IPS-18c (cell line): ENCODE results near the gene KRTAP5-5.
"Not testable (repeated sequence)": the region's sequence is repeated elsewhere in the genome, so short reads cannot be mapped to it uniquely, and the experiment has no call there.

Source experiments
- H3K4me3 ChIP-seq: 2 replicates; pipeline ENCODE4 v1.7.0; 2013; ENCODE audit warnings: low read depth, mild to moderate bottlenecking, low read length, moderate library complexity; ENCODE audit not compliant: insufficient read depth
- H3K9me3 ChIP-seq: one replicate; pipeline ENCODE4 v1.6.1; 2013; ENCODE audit warnings: mild to moderate bottlenecking, low read length, moderate library complexity; ENCODE audit not compliant: control insufficient read depth, insufficient read depth

KRTAP5-5 gene

GRCh38 chr11:1603629-1604028 lies 25.9 kb upstream of the KRTAP5-5 start:
- no peak overlapping the region for H3K4me3 ChIP-seq
- no peaks in the 10 kb centered on the region for H3K9me3 ChIP-seq

GRCh38 chr11:1604181-1604580 lies 25.4 kb upstream of the KRTAP5-5 start:
- Histone ChIP-seq H3K9me3 (no peaks in the 10 kb centered on the region), H3K4me3 (no peak overlapping the region)

GRCh38 chr11:1604711-1605110 lies 24.9 kb upstream of the KRTAP5-5 start:
- Histone ChIP-seq H3K4me3 (no peak overlapping the region), H3K9me3 (no peaks in the 10 kb centered on the region)

GRCh38 chr11:1605923-1606322 lies 23.7 kb upstream of the KRTAP5-5 start:
- H3K9me3 ChIP-seq, H3K4me3 ChIP-seq: not testable (repeated sequence)

- H3K4me3 ChIP-seq, H3K9me3 ChIP-seq: not testable (repeated sequence)
These were observed 22.3 kb upstream of the KRTAP5-5 start for GRCh38 chr11:1607156-1607845.

- H3K9me3 ChIP-seq, H3K4me3 ChIP-seq: not testable (repeated sequence)
These were observed 21.7 kb upstream of the KRTAP5-5 start for GRCh38 chr11:1607901-1608300.

- Histone ChIP-seq H3K4me3 (no peak within 1 kb of the TSS), H3K9me3 (peaks cover 2% of the 10 kb centered on the region)
These were observed 21.2 kb upstream of the KRTAP5-5 start, which contains the start of gene KRTAP5-3 for GRCh38 chr11:1608363-1608762. TSS of gene KRTAP5-3 (minus strand) at chr11:1608463. CDS start at chr11:1608385, 78 bp downstream.

- no peaks in the 10 kb centered on the region for H3K9me3 ChIP-seq
- H3K4me3 ChIP-seq = no peak overlapping the region
These were observed 11.3 kb upstream of the KRTAP5-5 start for GRCh38 chr11:1618231-1618630.

- Histone ChIP-seq H3K4me3 (no peak overlapping the region), H3K9me3 (no peaks in the 10 kb centered on the region)
These were observed 10.1 kb upstream of the KRTAP5-5 start for GRCh38 chr11:1619449-1619848.

- no peak within 1 kb of the TSS for H3K4me3 ChIP-seq
- no peaks in the 10 kb centered on the region for H3K9me3 ChIP-seq
These were observed 7.5 kb upstream of the KRTAP5-5 start, which contains the start of gene KRTAP5-4 for GRCh38 chr11:1622086-1622485. TSS of gene KRTAP5-4 (minus strand) at chr11:1622138. CDS start at chr11:1622093, 45 bp downstream.

- H3K4me3 ChIP-seq = no peak overlapping the region
- H3K9me3 ChIP-seq = no peaks in the 10 kb centered on the region
These were observed 5.9 kb upstream of the KRTAP5-5 start for GRCh38 chr11:1623716-1624115.

- Histone ChIP-seq H3K9me3 (no peaks in the 10 kb centered on the region), H3K4me3 (no peak overlapping the region)
These were observed 5.0 kb upstream of the KRTAP5-5 start for GRCh38 chr11:1624621-1625020.

GRCh38 chr11:1625541-1625940 lies 4.0 kb upstream of the KRTAP5-5 start:
- no peak overlapping the region for H3K4me3 ChIP-seq
- H3K9me3 ChIP-seq = no peaks in the 10 kb centered on the region

GRCh38 chr11:1628506-1629325 lies 859 bp upstream of the KRTAP5-5 start:
- Histone ChIP-seq H3K9me3 (no peaks in the 10 kb centered on the region), H3K4me3 (no peak overlapping the region)

GRCh38 chr11:1630271-1630670 lies 696 bp downstream of the KRTAP5-5 start:
- no peaks in the 10 kb centered on the region for H3K9me3 ChIP-seq
- H3K4me3 ChIP-seq = no peak overlapping the region

- Histone ChIP-seq H3K4me3 (no peak overlapping the region), H3K9me3 (no peaks in the 10 kb centered on the region)
These were observed 1.5 kb downstream of the KRTAP5-5 start for GRCh38 chr11:1631066-1631568.

GRCh38 chr11:1632053-1632714 lies 2.6 kb downstream of the KRTAP5-5 start:
- no peaks in the 10 kb centered on the region for H3K9me3 ChIP-seq
- H3K4me3 ChIP-seq = no peak overlapping the region

GRCh38 chr11:1633864-1634263 lies 4.3 kb downstream of the KRTAP5-5 start:
- Histone ChIP-seq H3K9me3 (no peaks in the 10 kb centered on the region), H3K4me3 (no peak overlapping the region)
